Effector memory CD4-positive, alpha-beta T cell (primary cell): ENCODE measurements around the gene CCDC127.
"Not testable (repeated sequence)": the region's sequence is repeated elsewhere in the genome, so short reads cannot be mapped to it uniquely, and the experiment has no call there.

ENCODE experiments used
- DNase-seq, 3 donors: peaks; one replicate each; pipeline ENCODE4 v3.0.0-alpha.2; 2020
- H3K27ac ChIP-seq: 2 replicates; pipeline ENCODE4 v1.7.0; 2013; ENCODE audit warnings: mild to moderate bottlenecking, low read length, moderate library complexity; ENCODE audit not compliant: insufficient read depth, poor library complexity, severe bottlenecking
- H3K27me3 ChIP-seq: replicated peaks from 2 replicates; pipeline ENCODE4 v1.7.0; 2013; ENCODE audit warnings: mild to moderate bottlenecking, low read length; ENCODE audit not compliant: insufficient read depth, control insufficient read depth, poor library complexity, severe bottlenecking
- H3K36me3 ChIP-seq: 2 replicates; pipeline ENCODE4 v1.7.0; 2013; ENCODE audit warnings: mild to moderate bottlenecking, low read length, moderate library complexity; ENCODE audit not compliant: control insufficient read depth, insufficient read depth
- H3K4me1 ChIP-seq: 2 replicates; pipeline ENCODE4 v1.7.0; 2013; ENCODE audit warnings: low read length, mild to moderate bottlenecking; ENCODE audit not compliant: control insufficient read depth, insufficient read depth, poor library complexity, severe bottlenecking
- H3K4me3 ChIP-seq: 2 replicates; pipeline ENCODE4 v1.7.0; 2013; ENCODE audit warnings: low read length, low read depth, mild to moderate bottlenecking; ENCODE audit not compliant: insufficient read depth, poor library complexity, severe bottlenecking
- H3K9me3 ChIP-seq: 2 replicates; pipeline ENCODE4 v1.7.0; 2013; ENCODE audit warnings: mild to moderate bottlenecking, low read length, moderate library complexity; ENCODE audit not compliant: control insufficient read depth
- total RNA-seq, 3 donors: gene quantifications; one replicate each; lab custom pipeline; 2026; lab: John Stamatoyannopoulos, UW

The CCDC127 gene
- total RNA-seq: 7.5 to 10.4 (median 9.7) reads per million in 3 donors

DNA sequence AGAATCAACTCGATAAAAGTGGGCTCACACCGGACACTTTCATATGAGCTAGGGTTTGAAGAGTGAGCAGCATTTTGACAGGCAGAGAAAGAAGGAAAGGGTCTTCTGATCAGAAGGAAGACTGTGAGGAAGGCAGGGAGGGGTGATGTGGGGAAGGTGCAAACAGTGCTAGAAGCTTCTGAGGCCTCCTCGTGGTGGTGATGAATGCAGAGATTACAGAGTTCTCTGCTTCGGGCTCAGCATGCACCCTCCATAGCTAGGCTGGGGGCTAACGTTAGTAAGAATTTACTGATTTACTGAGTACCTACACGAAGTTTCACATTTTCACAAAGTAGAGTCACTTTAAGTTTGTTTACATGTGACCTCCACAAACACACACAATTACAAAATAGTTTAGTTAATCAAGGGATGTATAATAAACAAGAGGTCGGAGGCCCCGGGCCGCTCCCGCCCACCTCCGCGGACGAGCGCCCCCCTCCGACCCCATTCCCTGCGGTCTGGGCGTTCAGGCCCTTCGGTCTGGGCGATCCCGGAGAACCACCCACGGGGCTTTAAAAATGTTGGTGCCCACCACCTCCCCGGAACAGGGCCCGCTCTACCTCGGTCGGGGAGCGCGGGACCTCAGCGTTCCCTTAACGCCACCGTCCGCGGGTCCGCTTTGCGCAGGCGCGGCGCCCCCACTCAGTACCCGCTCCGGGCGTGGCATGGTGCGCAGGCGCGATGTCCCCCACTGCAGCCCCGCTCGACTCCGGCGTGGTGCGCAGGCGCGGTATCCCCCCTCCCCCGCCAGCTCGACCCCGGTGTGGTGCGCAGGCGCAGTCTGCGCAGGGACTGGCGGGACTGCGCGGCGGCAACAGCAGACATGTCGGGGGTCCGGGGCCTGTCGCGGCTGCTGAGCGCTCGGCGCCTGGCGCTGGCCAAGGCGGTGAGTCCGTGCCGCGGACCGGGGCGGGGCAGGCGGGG, at the start of gene CCDC127, which contains the start of gene SDHA:
Gene CCDC127, minus strand, starts transcription at position 660 of the 963 bp plus-strand sequence. CDS start 1,304 bp downstream, outside the sequence.
Gene SDHA, plus strand, starts transcription at position 827 of the 963 bp plus-strand sequence. Its CDS starts 36 bp downstream, at position 863.
- not testable (repeated sequence) for H3K4me1 ChIP-seq, H3K36me3 ChIP-seq, H3K9me3 ChIP-seq, H3K27me3 ChIP-seq
- peak; percentile 95 to 98 (median 98) for DNase-seq
- H3K27ac ChIP-seq: peak within 1 kb of the TSS; percentile 87
- peak within 1 kb of the TSS; percentile 92 for H3K4me3 ChIP-seq

DNA sequence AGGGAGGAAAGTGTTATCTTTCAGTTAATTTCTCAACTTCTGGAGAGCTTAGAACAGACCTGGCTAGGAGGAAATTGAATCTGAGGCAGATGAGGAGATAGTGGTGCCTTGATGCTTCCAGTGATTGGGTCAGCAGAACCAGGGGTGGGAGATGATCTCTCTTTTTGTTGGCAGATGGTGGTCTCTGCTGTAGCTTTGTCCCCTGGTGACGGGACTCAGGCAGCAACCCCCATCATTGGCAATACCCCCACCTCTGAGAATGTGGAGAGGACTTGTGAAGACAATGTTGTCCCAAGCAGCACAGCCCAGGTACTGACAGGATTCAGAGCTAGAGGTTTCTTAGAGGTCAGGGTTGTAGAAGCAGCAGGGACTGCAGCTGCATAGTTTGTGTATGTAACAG, 49.8 kb upstream of the CCDC127 start:
- no peak overlapping the region for H3K4me3 ChIP-seq
- H3K36me3 ChIP-seq: peaks cover 13% of the 10 kb centered on the region
- no peaks in the 10 kb centered on the region for H3K4me1 ChIP-seq
- no peak overlapping the region for H3K27ac ChIP-seq
- H3K9me3 ChIP-seq: no peaks in the 10 kb centered on the region
- H3K27me3 ChIP-seq: no peaks in the 10 kb centered on the region
- DNase-seq: no peak

DNA sequence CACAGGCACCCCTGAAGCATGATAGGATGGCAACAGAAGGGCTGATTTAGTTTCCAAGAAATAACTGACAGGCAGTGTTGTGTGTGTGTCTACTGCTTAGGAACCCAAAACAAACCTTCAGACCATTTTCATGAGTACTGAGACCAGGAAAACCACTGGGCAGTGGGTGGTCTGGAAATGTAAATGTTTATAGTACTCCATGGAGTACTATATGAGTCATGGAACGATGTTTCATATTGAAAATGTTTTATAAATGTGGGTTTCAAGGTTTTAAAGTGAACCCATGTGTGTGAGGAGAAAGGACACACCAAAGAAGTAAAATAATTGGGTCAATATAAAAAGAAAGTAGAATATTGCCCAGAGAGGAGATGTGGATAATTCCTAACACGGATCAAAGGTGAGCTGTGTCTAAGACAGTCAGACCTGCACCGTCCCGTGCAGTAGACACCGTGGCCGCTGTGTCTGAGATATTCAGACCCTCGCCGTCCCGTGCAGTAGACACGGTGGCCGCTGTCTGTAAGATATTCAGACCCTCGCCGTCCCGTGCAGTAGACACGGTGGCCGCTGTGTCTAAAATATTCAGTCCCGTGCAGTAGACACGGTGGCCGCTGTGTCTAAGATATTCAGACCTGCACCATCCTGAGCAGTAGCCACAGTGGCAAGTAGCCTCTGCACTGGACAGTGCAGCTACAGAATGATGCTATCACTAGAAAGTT, 48.5 kb upstream of the CCDC127 start:
- not testable (repeated sequence) for H3K27ac ChIP-seq, H3K4me1 ChIP-seq, H3K27me3 ChIP-seq, DNase-seq, H3K9me3 ChIP-seq, H3K4me3 ChIP-seq
- H3K36me3 ChIP-seq: peaks cover 13% of the 10 kb centered on the region

- no peak for DNase-seq
- Histone ChIP-seq H3K27me3 (no peaks in the 10 kb centered on the region), H3K27ac (no peak overlapping the region), H3K4me1 (no peaks in the 10 kb centered on the region), H3K9me3 (no peaks in the 10 kb centered on the region), H3K4me3 (no peak overlapping the region), H3K36me3 (peaks cover 13% of the 10 kb centered on the region)
These were observed 46.4 kb upstream of the CCDC127 start for GRCh38 chr5:264338-264737.

DNA sequence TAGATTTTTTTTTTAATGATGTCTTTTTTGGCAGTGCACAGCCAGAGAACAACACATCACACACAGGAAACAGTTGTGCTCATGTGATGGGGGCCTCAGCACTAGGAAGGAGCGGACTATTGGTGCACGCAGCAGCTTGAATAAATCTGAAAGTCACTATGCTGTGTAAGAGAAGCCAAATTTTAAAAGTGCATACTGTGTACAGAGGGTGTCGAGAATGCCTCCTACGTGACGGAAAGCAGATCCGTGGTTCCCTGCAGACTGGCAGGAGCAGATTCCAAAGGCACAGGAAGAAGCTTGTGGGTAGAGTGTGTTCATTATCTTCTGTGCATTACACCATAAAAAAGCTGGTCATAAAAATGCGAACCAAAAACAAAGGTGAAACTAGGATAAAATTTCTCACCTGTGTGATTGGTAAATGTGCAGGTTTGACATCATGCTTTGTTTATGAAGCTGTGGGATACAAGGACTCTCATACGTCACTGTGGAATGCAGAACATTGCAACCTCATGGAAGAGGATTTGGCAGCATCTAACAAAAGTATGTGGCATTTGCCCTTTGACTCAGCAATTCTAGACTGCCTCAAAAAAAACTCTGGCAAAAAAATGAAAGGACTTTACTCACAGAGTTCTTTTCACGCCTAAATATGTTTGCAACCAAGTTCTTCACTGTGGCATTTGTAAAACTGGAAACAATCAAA, 45.5 kb upstream of the CCDC127 start:
- H3K9me3 ChIP-seq, H3K4me1 ChIP-seq, H3K27me3 ChIP-seq, H3K27ac ChIP-seq, DNase-seq, H3K4me3 ChIP-seq: not testable (repeated sequence)
- H3K36me3 ChIP-seq: peaks cover 13% of the 10 kb centered on the region

DNA sequence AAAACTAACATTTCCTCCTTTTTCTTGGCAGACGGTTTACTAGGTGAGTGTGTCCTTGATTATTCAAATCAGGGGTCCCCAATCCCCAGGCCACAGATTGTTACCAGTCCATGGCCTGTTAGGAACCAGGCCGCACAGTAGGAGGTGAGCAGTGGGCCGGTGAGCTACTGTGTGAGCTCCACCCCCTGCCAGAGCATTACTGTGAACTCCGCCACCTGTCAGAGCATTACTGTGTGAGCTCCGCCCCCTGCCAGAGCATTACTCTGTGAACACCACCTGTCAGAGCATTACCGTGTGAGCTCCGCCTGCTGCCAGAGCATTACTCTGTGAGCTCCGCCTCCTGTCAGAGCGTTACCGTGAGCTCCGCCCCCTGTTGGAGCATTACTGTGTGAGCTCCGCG, 39.2 kb upstream of the CCDC127 start:
- Histone ChIP-seq H3K4me3 (no peak overlapping the region), H3K36me3 (peaks cover 12% of the 10 kb centered on the region), H3K9me3 (no peaks in the 10 kb centered on the region), H3K4me1 (peaks cover 5% of the 10 kb centered on the region), H3K27ac (no peak overlapping the region), H3K27me3 (no peaks in the 10 kb centered on the region)
- no peak for DNase-seq

DNA sequence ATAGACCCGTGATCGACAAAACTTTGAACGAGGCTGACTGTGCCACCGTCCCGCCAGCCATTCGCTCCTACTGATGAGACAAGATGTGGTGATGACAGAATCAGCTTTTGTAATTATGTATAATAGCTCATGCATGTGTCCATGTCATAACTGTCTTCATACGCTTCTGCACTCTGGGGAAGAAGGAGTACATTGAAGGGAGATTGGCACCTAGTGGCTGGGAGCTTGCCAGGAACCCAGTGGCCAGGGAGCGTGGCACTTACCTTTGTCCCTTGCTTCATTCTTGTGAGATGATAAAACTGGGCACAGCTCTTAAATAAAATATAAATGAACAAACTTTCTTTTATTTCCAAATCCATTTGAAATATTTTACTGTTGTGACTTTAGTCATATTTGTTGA, 38.4 kb upstream of the CCDC127 start:
- H3K27me3 ChIP-seq, H3K4me1 ChIP-seq, H3K27ac ChIP-seq, H3K9me3 ChIP-seq, H3K4me3 ChIP-seq, DNase-seq: not testable (repeated sequence)
- H3K36me3 ChIP-seq: peaks cover 12% of the 10 kb centered on the region

DNA sequence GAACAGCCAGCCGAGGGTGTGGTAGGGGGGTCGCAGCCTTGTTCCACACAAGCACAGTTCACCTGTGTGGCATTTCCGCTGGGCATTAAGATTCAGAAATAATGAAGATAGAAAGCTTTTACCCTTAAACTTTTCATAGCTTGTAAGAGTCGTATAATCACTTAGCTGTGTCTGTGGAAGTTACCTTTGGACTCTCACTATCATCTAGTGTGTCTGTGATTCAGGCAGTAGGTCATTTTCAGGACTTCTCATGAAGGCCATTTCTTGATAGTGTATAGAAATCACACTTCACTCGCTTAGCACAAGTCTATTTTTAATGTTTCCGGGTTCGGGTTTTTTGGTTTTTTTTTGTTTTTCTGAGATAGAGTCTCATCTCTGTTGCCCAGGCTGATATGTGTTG, 37.2 kb upstream of the CCDC127 start:
- not testable (repeated sequence) for DNase-seq, H3K9me3 ChIP-seq, H3K27ac ChIP-seq, H3K27me3 ChIP-seq, H3K4me3 ChIP-seq, H3K4me1 ChIP-seq
- peaks cover 12% of the 10 kb centered on the region for H3K36me3 ChIP-seq

DNA sequence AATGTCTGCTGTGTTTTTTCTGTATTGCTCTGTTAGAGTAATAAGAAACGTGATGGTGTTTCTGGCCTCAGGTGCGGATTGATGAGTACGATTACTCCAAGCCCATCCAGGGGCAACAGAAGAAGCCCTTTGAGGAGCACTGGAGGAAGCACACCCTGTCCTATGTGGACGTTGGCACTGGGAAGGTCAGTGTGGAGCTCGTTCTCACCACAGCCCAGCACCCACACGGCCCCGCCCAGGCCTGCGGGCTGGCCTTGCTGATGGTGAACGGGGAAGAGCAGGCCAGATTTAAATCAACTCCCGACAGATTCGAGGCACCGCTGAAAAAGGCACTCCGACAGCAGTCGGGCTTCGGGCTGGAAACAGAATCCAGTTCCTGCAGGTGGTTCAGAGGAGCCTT, 36.4 kb upstream of the CCDC127 start:
- not testable (repeated sequence) for DNase-seq, H3K27me3 ChIP-seq, H3K4me3 ChIP-seq, H3K4me1 ChIP-seq, H3K9me3 ChIP-seq, H3K27ac ChIP-seq
- H3K36me3 ChIP-seq: peaks cover 12% of the 10 kb centered on the region
